Lower lobe of right lung (tissue), 2 donors: Measurements from ENCODE around the gene PKNOX2. TPM values are rescaled to one million over a fixed set of nuclear protein-coding genes. Genes with fewer than 3 reads are reported as not detected.

Experiments
- ATAC-seq, 2 donors: fragments of 200-7000 bp; cut with Tn5 transposase; one replicate each; pipeline ENCODE4 v1.9.1; 2020 to 2022; ENCODE audit warnings: mild to moderate bottlenecking in 2 of 2, moderate library complexity in 2 of 2
- DNase-seq: peaks from one replicate; pipeline ENCODE4 v3.0.0-alpha.2; 2020
- H3K27ac ChIP-seq: fragments of 200-600 bp; one replicate; pipeline ENCODE4 v1.8.0; 2022
- H3K27me3 ChIP-seq: fragments of 200-600 bp; one replicate; pipeline ENCODE4 v1.8.0; 2022; ENCODE audit warnings: low read depth
- H3K36me3 ChIP-seq: fragments of 200-600 bp; one replicate; pipeline ENCODE4 v1.8.0; 2022; ENCODE audit warnings: mild to moderate bottlenecking
- H3K4me1 ChIP-seq: fragments of 200-600 bp; one replicate; pipeline ENCODE4 v1.8.0; 2022
- H3K4me3 ChIP-seq: fragments of 200-600 bp; one replicate; pipeline ENCODE4 v1.8.0; 2022; ENCODE audit warnings: mild to moderate bottlenecking
- H3K9me3 ChIP-seq: fragments of 200-600 bp; one replicate; pipeline ENCODE4 v1.8.0; 2022
- CTCF ChIP-seq: fragments of 200-600 bp; IDR thresholded peaks from one replicate; pipeline ENCODE4 v1.8.0; 2022; ENCODE audit warnings: antibody characterized with exemption, mild to moderate bottlenecking
- intact Hi-C: fragments of 100-400 bp; cut with DNase I; formaldehyde crosslinking; loops from one replicate; pipeline ENCODE4 v1.11.0; 2022
- total RNA-seq: library from RNA; stranded (reverse); fragmentation: NEBNext Ultra II Directional; extraction: Animal tissue kit (Norgen Biotek cat#: 25700); gene quantifications from one replicate; pipeline ENCODE4 v1.2.1, GENCODE V29; 2021
- donor health status: DM: no; HTN: yes; CAD: no; lungs with severe emphysema.

The PKNOX2 gene
- total RNA-seq, 1 donor from 2014 or later, result 14.4 TPM

GRCh38 chr11:125442946-125443345 lies 278.4 kb downstream of the PKNOX2 start:
- no peaks in the 10 kb centered on the region for H3K4me1 ChIP-seq
- H3K36me3 ChIP-seq, result peaks cover 15% of the 10 kb centered on the region
- TF ChIP-seq CTCF, result no peak
- no peak for ATAC-seq
- no peak overlapping the region for H3K27ac ChIP-seq
- H3K4me3 ChIP-seq, result no peak overlapping the region
- H3K27me3 ChIP-seq, result no peaks in the 10 kb centered on the region
- DNase-seq, result no peak
- H3K9me3 ChIP-seq, result no peaks in the 10 kb centered on the region
- intact Hi-C loops, result no loop called here

GRCh38 chr11:125443767-125444311 lies 279.3 kb downstream of the PKNOX2 start:
- H3K9me3 ChIP-seq, result no peaks in the 10 kb centered on the region
- ATAC-seq (no peak), DNase-seq (no peak)
- H3K4me3 ChIP-seq, result no peak overlapping the region
- no peaks in the 10 kb centered on the region for H3K27me3 ChIP-seq
- H3K36me3 ChIP-seq, result peaks cover 18% of the 10 kb centered on the region
- no peaks in the 10 kb centered on the region for H3K4me1 ChIP-seq
- intact Hi-C loops, result no loop called here
- H3K27ac ChIP-seq, result no peak overlapping the region
- TF ChIP-seq CTCF, result no peak

- no peak for DNase-seq
- H3K9me3 ChIP-seq, result no peaks in the 10 kb centered on the region
These were observed 281.2 kb downstream of the PKNOX2 start for GRCh38 chr11:125445731-125446130.

GRCh38 chr11:125446279-125446678 lies 281.7 kb downstream of the PKNOX2 start:
- ATAC-seq (no peak), DNase-seq (no peak)
- Histone ChIP-seq H3K4me1 (peaks cover 4% of the 10 kb centered on the region), H3K27me3 (no peaks in the 10 kb centered on the region), H3K4me3 (no peak overlapping the region), H3K9me3 (no peaks in the 10 kb centered on the region), H3K36me3 (peaks cover 18% of the 10 kb centered on the region), H3K27ac (no peak overlapping the region)
- no peak for TF ChIP-seq CTCF
- intact Hi-C loops, result no loop called here

More at GRCh38 chr11:125445731-125446130, 281.2 kb downstream of the PKNOX2 start:
- H3K27ac ChIP-seq, result no peak overlapping the region
- H3K36me3 ChIP-seq, result peaks cover 18% of the 10 kb centered on the region
- no peaks in the 10 kb centered on the region for H3K27me3 ChIP-seq
- no peak for TF ChIP-seq CTCF
- no peaks in the 10 kb centered on the region for H3K4me1 ChIP-seq
- ATAC-seq, result no peak
- H3K4me3 ChIP-seq, result no peak overlapping the region
- intact Hi-C loops, result no loop called here

GRCh38 chr11:125447721-125448120 lies 283.2 kb downstream of the PKNOX2 start:
- no peak for TF ChIP-seq CTCF
- no peak overlapping the region for H3K4me3 ChIP-seq
- ATAC-seq (no peak), DNase-seq (no peak)
- no peak overlapping the region for H3K27ac ChIP-seq
- intact Hi-C loops, result no loop called here
- H3K27me3 ChIP-seq, result no peaks in the 10 kb centered on the region
- no peaks in the 10 kb centered on the region for H3K9me3 ChIP-seq
- peaks cover 18% of the 10 kb centered on the region for H3K36me3 ChIP-seq
- peaks cover 19% of the 10 kb centered on the region for H3K4me1 ChIP-seq
